Left lobe of liver (tissue), 2 donors: ENCODE data around the gene GOLGA3. TPM values are rescaled to one million over a fixed set of nuclear protein-coding genes. Genes with fewer than 3 reads are reported as not detected.

ENCODE experiments used
- ATAC-seq: fragments of 200-7000 bp; cut with Tn5 transposase; one replicate; pipeline ENCODE4 v1.9.1; 2020; ENCODE audit warnings: mild to moderate bottlenecking, moderate library complexity
- DNase-seq: peaks from one replicate; pipeline ENCODE4 v3.0.0-alpha.2; 2020; ENCODE audit warnings: low spot score
- total RNA-seq: library from RNA; stranded (reverse); gene quantifications from one replicate; pipeline ENCODE4 v1.2.1, GENCODE V29; 2021
- donor health status: DM: no; HTN: no; CAD: no; lungs with moderate emphysema.
- donor health status: DM: no; HTN: yes; CAD: no.

GOLGA3 gene
- total RNA-seq, 1 donor from 2014 or later = 22.9 TPM

DNA sequence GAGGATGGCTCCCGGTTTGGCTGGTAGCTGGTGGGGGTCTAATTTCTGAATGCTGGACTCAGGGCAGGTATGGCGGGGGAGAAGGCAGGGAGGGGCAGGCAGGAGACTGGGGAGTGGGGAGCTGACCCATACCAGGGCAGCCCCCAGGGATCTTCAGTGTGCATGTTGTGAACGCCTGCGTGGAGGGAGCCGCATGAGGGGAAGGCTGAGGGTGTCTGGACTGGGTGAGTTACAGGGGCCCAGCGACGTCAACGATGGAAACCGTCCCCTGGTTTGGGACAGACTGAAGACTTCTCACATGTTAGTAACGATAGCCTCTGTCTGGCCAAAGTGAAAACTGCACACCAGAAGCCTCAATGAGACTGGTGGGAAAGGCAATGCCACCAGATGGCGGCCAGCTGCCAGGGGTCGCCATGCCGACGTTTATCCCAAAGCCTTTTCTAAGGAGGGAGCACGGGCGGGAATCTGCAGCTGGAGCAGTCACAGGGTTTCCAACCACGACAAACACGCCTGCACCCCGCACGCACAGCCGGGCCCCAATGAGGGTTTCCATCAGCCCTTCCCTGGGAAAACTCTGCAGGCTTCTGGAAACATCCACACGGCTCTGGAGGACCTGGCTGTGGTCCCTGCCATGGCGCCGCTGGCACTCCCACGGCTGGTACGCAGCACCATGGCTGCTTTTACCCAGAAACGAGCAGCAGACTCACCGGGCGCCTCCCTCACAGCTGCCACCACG lies 104.0 kb downstream of the GOLGA3 start:
- ATAC-seq (no peak), DNase-seq (no peak)

GRCh38 chr12:132723764-132724140 lies 104.9 kb downstream of the GOLGA3 start:
- DNase-seq (no peak), ATAC-seq (no peak)

- ATAC-seq = no peak
- no peak for DNase-seq
These were observed 105.5 kb downstream of the GOLGA3 start for GRCh38 chr12:132723015-132723763.

DNA sequence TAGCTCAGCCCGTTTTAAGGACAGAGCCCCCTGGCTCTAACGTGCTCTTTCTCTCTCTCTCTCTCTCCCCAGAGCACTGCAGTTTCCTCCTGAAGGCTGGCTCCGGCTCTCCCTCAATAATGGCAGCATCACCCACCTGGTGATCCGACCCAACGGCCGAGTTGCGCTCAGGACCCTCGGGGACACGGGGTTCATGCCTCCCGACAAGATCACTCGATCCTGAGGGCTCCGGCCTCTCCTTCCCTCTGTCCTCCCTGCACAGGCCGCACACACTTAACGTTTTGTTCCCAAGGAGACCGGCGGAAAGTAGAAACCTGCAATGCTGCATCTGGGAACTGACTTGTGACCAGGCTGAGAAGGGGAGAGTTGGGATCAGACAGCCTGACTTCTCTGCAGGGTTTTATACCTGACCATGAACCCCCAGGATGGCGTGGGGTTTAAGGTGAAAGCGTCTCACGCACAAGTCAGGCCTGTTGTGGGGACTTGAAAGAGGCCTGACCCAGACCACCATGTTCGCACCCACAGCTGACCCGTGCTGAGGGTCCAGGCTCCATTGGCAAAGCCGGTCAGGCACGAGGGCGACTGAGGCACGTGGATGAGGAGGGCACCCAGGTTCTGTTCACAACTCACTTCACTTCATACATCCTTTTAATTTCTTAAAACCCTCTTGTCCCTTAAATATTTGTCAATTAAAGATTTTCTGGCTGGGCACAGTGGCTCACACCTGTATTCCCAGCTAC lies 107.9 kb downstream of the GOLGA3 start:
- DNase-seq = no peak
- no peak for ATAC-seq

DNA sequence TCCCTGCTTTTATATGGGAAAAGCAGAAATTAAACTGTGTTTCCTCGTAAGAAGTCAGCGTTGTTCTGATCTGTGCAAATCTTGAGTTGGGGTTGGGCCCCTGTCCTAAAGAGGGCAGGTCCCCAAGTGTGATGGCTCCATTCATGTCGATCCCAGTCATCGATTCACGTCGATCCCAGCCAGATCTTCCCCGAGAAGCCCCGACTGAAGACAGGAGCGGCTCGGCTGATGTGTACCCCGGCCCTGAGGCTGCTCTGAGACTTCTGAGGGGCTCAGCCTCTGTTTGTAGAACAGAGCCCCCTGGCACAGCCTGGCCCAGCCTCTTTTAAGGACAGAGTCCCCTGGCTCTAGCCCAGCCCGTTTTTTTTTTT lies 108.7 kb downstream of the GOLGA3 start:
- DNase-seq (no peak), ATAC-seq (no peak)

GRCh38 chr12:132719141-132719953 lies 109.3 kb downstream of the GOLGA3 start:
- DNase-seq = no peak
- ATAC-seq = no peak

Other genes with a start within 250 kb of the GOLGA3 start
- 9.2 TPM for gene LRCOL1, start 218.3 kb downstream of the GOLGA3 start, total RNA-seq
- gene P2RX2, start 210.1 kb downstream of the GOLGA3 start, total RNA-seq = not detected
- gene POLE, start 141.5 kb downstream of the GOLGA3 start, total RNA-seq = 29.3 TPM
- gene PXMP2, start 141.3 kb downstream of the GOLGA3 start, total RNA-seq = 225 TPM
- 25.2 TPM for gene PGAM5, start 118.0 kb downstream of the GOLGA3 start, total RNA-seq
- gene ANKLE2, start 67.0 kb downstream of the GOLGA3 start, total RNA-seq = 16.9 TPM
- 14.2 TPM for gene CHFR, start 58.7 kb upstream of the GOLGA3 start, total RNA-seq
- gene ZNF605, start 127.4 kb upstream of the GOLGA3 start, total RNA-seq = 6.6 TPM
- 5.1 TPM for gene ZNF26, start 157.5 kb upstream of the GOLGA3 start, total RNA-seq
- gene ZNF84, start 208.6 kb upstream of the GOLGA3 start, total RNA-seq = 7.8 TPM